K562 (cell line): ENCODE results near the gene PKHD1. TPM values are rescaled to one million over a fixed set of nuclear protein-coding genes. Genes with fewer than 3 reads are reported as not detected.
A peak's percentile ranks its signal among the peaks of the same experiment; 100 is the strongest.
"Not testable (repeated sequence)": the region's sequence is repeated elsewhere in the genome, so short reads cannot be mapped to it uniquely, and the experiment has no call there.

Source experiments
- ATAC-seq: fragments of 200-7000 bp; cut with Tn5 transposase; 3 replicates; pipeline ENCODE4 v1.9.1; 2020; ENCODE audit warnings: moderate library complexity
- BruUV-seq: library from RNA; stranded (reverse); fragments of 400-500 nt; replicated peaks from 2 replicates; lab custom pipeline; 2021; lab: Mats Ljungman, UMichigan
- CTCF ChIA-PET: fragments of 300-600 bp; formaldehyde crosslinking; extraction: SDS; loops from one replicate; lab custom pipeline; 2021; ENCODE audit warnings: low intra/inter-chr PET ratio; lab: Yijun Ruan, JAX
- POLR2A ChIA-PET: fragments of 300-600, 350-650 bp; sonication (Branson Sonifier 250); formaldehyde crosslinking; extraction: SDS; loops from one replicate; lab custom pipeline; 2021; ENCODE audit warnings: antibody characterized with exemption, inconsistent platforms; lab: Yijun Ruan, JAX
- DNase-seq, 4 experiments: peaks; one replicate each; pipeline versions ENCODE4 v3.0.0 to v3.0.0-alpha.2; 2011 to 2018; ENCODE audit warnings: low spot score in 3 of 4, mixed read lengths in 3 of 4; ENCODE audit errors: extremely low read depth in 1 of 4
- FAIRE-seq: peaks from 2 replicates; lab custom pipeline; 2011; peaks lifted over from hg19 to GRCh38; lab: Jason Lieb, UNC
- H2AFZ ChIP-seq: 2 replicates; pipeline ENCODE4 v1.6.0; 2011; ENCODE audit warnings: low read depth, low read length, control low read depth, inconsistent platforms
- H3K27ac ChIP-seq: fragments of 200-600 bp; 3 replicates; pipeline ENCODE4 v1.8.0; 2011; ENCODE audit warnings: low read depth, mild to moderate bottlenecking, control low read depth, inconsistent platforms, low read length, moderate library complexity, mixed read lengths; ENCODE audit errors: extremely low read depth
- H3K27me3 ChIP-seq, 2 experiments: fragments of 300-600 bp in 1 of 2; 2 replicates in 1 of 2; 3 replicates in 1 of 2; pipeline versions ENCODE4 v1.6.0 to v1.8.0; 2011; ENCODE audit warnings: inconsistent platforms in 2 of 2, low read length in 2 of 2, mild to moderate bottlenecking in 1 of 2, mixed read lengths in 1 of 2, moderate library complexity in 1 of 2; ENCODE audit not compliant: control insufficient read depth in 2 of 2, insufficient read depth in 2 of 2
- H3K36me3 ChIP-seq: fragments of 300-600 bp; 3 replicates; pipeline ENCODE4 v1.8.0; 2011; ENCODE audit warnings: mild to moderate bottlenecking, low read length, inconsistent platforms; ENCODE audit not compliant: control insufficient read depth, insufficient read depth
- H3K4me1 ChIP-seq, 2 experiments: fragments of 200-600 bp in 1 of 2; replicated peaks in 1 of 2; 2 replicates in 1 of 2; 3 replicates in 1 of 2; pipeline versions ENCODE4 v1.5.1 to v1.8.0; 2011; ENCODE audit warnings: inconsistent platforms in 2 of 2, low read length in 2 of 2, mild to moderate bottlenecking in 1 of 2, mixed read lengths in 1 of 2, moderate library complexity in 1 of 2; ENCODE audit not compliant: control insufficient read depth in 2 of 2, insufficient read depth in 2 of 2
- H3K4me2 ChIP-seq: 2 replicates; pipeline ENCODE4 v1.6.1; 2011; ENCODE audit warnings: low read length, control low read depth, inconsistent platforms, mixed read lengths; ENCODE audit not compliant: insufficient read depth
- H3K4me3 ChIP-seq: fragments of 200-600 bp; sonication (generic), shearing (Covaris generic); 2 replicates; pipeline ENCODE4 v1.5.1; 2016; ENCODE audit warnings: control low read depth, inconsistent platforms
- H3K79me2 ChIP-seq: fragments of 200-600 bp; 3 replicates; pipeline ENCODE4 v1.8.0; 2011; ENCODE audit warnings: low read length, inconsistent platforms; ENCODE audit not compliant: control insufficient read depth, insufficient read depth
- H3K9ac ChIP-seq, 2 experiments: 2 replicates each; pipeline versions ENCODE4 v1.6.0 to v1.6.1; 2011; ENCODE audit warnings: low read depth in 2 of 2, low read length in 2 of 2, control low read depth in 1 of 2, inconsistent platforms in 1 of 2, mild to moderate bottlenecking in 1 of 2, mixed read lengths in 1 of 2; ENCODE audit not compliant: insufficient read depth in 1 of 2
- H3K9me1 ChIP-seq: one replicate; pipeline ENCODE4 v1.6.0; 2011; ENCODE audit warnings: inconsistent platforms, mild to moderate bottlenecking, low read length, moderate library complexity; ENCODE audit not compliant: control insufficient read depth, insufficient read depth
- H3K9me3 ChIP-seq: replicated peaks from 2 replicates; pipeline ENCODE4 v1.5.1; 2011; ENCODE audit warnings: low read depth, low read length, inconsistent platforms; ENCODE audit not compliant: control insufficient read depth, insufficient read depth
- H4K20me1 ChIP-seq: replicated peaks from 2 replicates; pipeline ENCODE4 v1.6.1; 2011; ENCODE audit warnings: low read length, inconsistent platforms, mixed read lengths; ENCODE audit not compliant: control insufficient read depth, insufficient read depth
- C11orf30 ChIP-seq: fragments of 450-650 bp; IDR thresholded peaks from 2 replicates; pipeline ENCODE4 v1.6.1; 2016; ENCODE audit warnings: low read depth, mild to moderate bottlenecking
- MAFG ChIP-seq: fragments of 450-650 bp; conservative IDR thresholded peaks from 2 replicates; pipeline ENCODE4 v1.6.1; 2016; ENCODE audit warnings: missing genetic modification characterization, missing compliant biosample characterization
- RBM25 ChIP-seq: fragments of 200-400 bp; formaldehyde crosslinking; IDR thresholded peaks from 2 replicates; pipeline ENCODE4 v1.6.1; 2018; ENCODE audit warnings: low read length, low read depth, moderate library complexity; ENCODE audit not compliant: severe bottlenecking
- TAL1 ChIP-seq: fragments of 450-650 bp; IDR thresholded peaks from 2 replicates; pipeline ENCODE4 v1.6.1; 2016; ENCODE audit warnings: mild to moderate bottlenecking
- ZNF146 ChIP-seq: IDR thresholded peaks from one replicate; pipeline ENCODE4 v1.6.1; 2018; ENCODE audit warnings: missing compliant biosample characterization; ENCODE audit not compliant: unreplicated experiment
- WGBS: fragments of 100-300 bp; shearing (Covaris generic); methylation state at CpG from one replicate; pipeline ENCODE4 v1.1.6; 2016; ENCODE audit warnings: low coverage, mixed read lengths; ENCODE audit not compliant: insufficient coverage; ENCODE audit errors: missing lambda C conversion rate; 5-methylcytosine and 5-hydroxymethylcytosine counted together
- in situ Hi-C: fragments of 300-500 bp; cut with MboI; formaldehyde crosslinking; loops from 4 replicates; pipeline ENCODE4 v1.15.0; 2018; ENCODE audit warnings: inconsistent platforms, mixed read lengths
- intact Hi-C: fragments of 100-400 bp; cut with micrococcal nuclease; formaldehyde crosslinking; loops from 2 replicates; pipeline ENCODE4 v1.14.2; 2022
- polyA plus RNA-seq, 8 experiments: library from polyadenylated mRNA; depleted of rRNA in 4 of 8; stranded (reverse) in 5 of 8; unstranded in 3 of 8; fragments of >200 nt; fragmentation: Nextera tagmentation in 2 of 8; fragmentation: Illumina TruSeq in 1 of 8; extraction: Ambion mirVana in 2 of 8; extraction: Trizol in 1 of 8; gene quantifications; 2 replicates each; pipeline versions ENCODE4 v1.2.1 to v1.2.3, GENCODE V29; 2011 to 2014; ENCODE audit warnings: inconsistent platforms in 1 of 8, missing spikeins in 1 of 8
- total RNA-seq, 7 experiments: library from RNA; depleted of rRNA in 6 of 7; stranded (reverse); fragments of >200 nt in 6 of 7; fragmentation: Illumina TruSeq in 2 of 7; extraction: Trizol in 2 of 7; gene quantifications; 2 replicates each; pipeline versions ENCODE4 v1.2.1 to v1.2.3, GENCODE V29; 2011 to 2021; ENCODE audit warnings: low replicate concordance in 1 of 7

The PKHD1 gene
- total and polyA plus RNA-seq, 9 of the 15 experiments (the other 6 are each of a cell fraction or from before 2014, with no cell fraction given), result 0.01 to 0.04 (median 0.01) TPM; not detected in 6

DNA sequence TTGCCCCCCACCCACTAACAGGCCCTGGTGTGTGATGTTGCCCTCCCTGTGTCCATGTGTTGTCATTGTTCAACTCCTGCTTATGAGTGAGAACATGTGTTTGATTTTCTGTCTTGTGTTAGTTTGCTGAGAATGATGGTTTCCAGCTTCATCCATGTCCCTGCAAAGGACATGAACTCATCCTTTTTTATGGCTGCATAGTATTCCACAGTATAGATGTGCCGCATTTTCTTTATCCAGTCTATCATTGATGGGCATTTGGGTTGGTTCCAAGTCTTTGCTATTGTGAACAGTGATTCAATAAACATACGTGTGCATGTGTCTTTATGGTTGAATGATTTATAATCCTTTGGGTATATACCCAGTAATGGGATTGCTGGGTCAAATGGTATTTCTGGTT is 169.1 kb downstream of the PKHD1 start:
- H2AFZ ChIP-seq, H3K27ac ChIP-seq, BruUV-seq, POLR2A ChIA-PET, ATAC-seq, H3K4me1 ChIP-seq, H3K9me1 ChIP-seq, H3K4me3 ChIP-seq, H3K79me2 ChIP-seq, H3K9ac ChIP-seq, FAIRE-seq, H3K36me3 ChIP-seq, intact Hi-C loops, H4K20me1 ChIP-seq, H3K4me2 ChIP-seq, CTCF ChIA-PET, H3K9me3 ChIP-seq, DNase-seq, in situ Hi-C loops, H3K27me3 ChIP-seq: not testable (repeated sequence)
- 0% methylated on average over 2 of the region's 2 CpGs for WGBS
- peak; percentile 71 for TF ChIP-seq ZNF146 (CRISPR knock-in tag)
- TF ChIP-seq RBM25, result peak; percentile 4

DNA sequence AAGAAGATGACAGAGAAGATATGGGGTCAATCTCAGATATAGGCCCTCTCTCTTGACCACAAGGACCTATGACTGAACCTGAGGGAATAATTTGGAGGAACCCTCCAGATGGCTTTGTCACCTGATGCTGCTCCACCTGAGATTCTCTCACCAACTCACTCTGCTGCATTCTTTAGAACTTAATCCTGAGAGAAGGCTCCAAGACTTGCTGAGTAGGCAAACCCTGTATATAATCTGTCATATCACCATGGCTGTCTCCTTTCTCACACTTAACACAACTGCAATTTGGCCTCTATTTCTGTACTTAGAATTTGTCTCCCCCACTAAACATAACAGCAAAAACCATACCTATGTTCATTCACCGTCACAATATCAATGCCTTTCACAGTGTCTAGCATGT is 172.3 kb downstream of the PKHD1 start:
- no peak for DNase-seq
- WGBS, result 4% methylated on average over 1 of the region's 1 CpG
- H3K4me2 ChIP-seq, result no peak overlapping the region
- H3K27me3 ChIP-seq, result no peaks in the 10 kb centered on the region
- ChIA-PET POLR2A (no interaction called here), CTCF (no interaction called here)
- H3K9ac ChIP-seq, result no peak overlapping the region
- intact Hi-C loops, result no loop called here
- BruUV-seq, result no TSS peak
- H2AFZ ChIP-seq, result no peak overlapping the region
- H3K4me1 ChIP-seq, result no peaks in the 10 kb centered on the region
- H4K20me1 ChIP-seq, result no peaks in the 10 kb centered on the region
- ATAC-seq, result no peak
- no peak overlapping the region for H3K4me3 ChIP-seq
- H3K79me2 ChIP-seq, result no peaks in the 10 kb centered on the region
- in situ Hi-C loops, result no loop called here
- TF ChIP-seq MAFG (tag) (peak; percentile 29; the same call in 1 of the 2 replicates), C11orf30 (peak; percentile 22; the same call in 1 of the 2 replicates), TAL1 (no peak)
- no peaks in the 10 kb centered on the region for H3K9me1 ChIP-seq
- H3K9me3 ChIP-seq, result no peaks in the 10 kb centered on the region
- no peaks in the 10 kb centered on the region for H3K36me3 ChIP-seq
- H3K27ac ChIP-seq, result no peak overlapping the region
- no peak for FAIRE-seq
